HEK293T (cell line): ENCODE data around the gene LRIG3.

ENCODE experiments used
- ARNT ChIP-seq: fragments of 450-650 bp; IDR thresholded peaks from 2 replicates; pipeline ENCODE4 v1.6.1; 2017; ENCODE audit warnings: mild to moderate bottlenecking
- BHLHE40 ChIP-seq: fragments of 450-650 bp; IDR thresholded peaks from 2 replicates; pipeline ENCODE4 v1.6.1; 2016; ENCODE audit warnings: mild to moderate bottlenecking, moderate library complexity, borderline replicate concordance
- ELF4 ChIP-seq: fragments of 450-650 bp; IDR thresholded peaks from 2 replicates; pipeline ENCODE4 v1.6.1; 2017; ENCODE audit warnings: antibody characterized with exemption
- FOXK2 ChIP-seq: fragments of 450-650 bp; IDR thresholded peaks from 2 replicates; pipeline ENCODE4 v1.6.1; 2016; ENCODE audit warnings: mild to moderate bottlenecking
- HDGF ChIP-seq: fragments of 450-650 bp; IDR thresholded peaks from 2 replicates; pipeline ENCODE4 v1.6.1; 2017; ENCODE audit warnings: antibody characterized with exemption, borderline replicate concordance
- SP1 ChIP-seq: fragments of 450-650 bp; IDR thresholded peaks from 2 replicates; pipeline ENCODE4 v1.6.1; 2017
- TARDBP ChIP-seq: fragments of 450-650 bp; IDR thresholded peaks from 2 replicates; pipeline ENCODE4 v1.6.1; 2016
- TF ChIP-seq, protein P1 (sequence below): fragments of 450-650 bp; IDR thresholded peaks from 2 replicates; pipeline ENCODE4 v1.6.1; 2016

DNA sequence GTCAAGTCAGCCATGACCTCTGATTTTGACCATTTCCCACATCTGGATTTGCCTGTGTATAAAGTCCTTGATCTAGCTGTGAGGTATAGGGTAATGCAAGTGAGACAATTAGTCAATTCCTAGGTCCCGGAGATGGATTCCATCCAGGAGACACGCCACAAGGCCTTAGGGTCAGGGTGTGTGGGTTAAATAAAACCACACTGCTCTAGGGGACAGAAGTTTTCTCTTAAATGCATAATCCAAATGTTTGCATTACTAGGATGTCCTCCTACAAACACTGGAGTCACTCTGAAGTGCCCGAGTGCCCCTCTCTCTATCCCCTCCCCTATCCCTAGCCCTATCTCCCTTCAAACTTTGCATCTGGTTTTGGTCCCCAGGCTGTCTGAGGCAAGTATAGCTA, 26.8 kb downstream of the LRIG3 start:
- TF ChIP-seq BHLHE40 = no peak
- no peak for TF ChIP-seq ARNT
- TF ChIP-seq, protein P1, sequence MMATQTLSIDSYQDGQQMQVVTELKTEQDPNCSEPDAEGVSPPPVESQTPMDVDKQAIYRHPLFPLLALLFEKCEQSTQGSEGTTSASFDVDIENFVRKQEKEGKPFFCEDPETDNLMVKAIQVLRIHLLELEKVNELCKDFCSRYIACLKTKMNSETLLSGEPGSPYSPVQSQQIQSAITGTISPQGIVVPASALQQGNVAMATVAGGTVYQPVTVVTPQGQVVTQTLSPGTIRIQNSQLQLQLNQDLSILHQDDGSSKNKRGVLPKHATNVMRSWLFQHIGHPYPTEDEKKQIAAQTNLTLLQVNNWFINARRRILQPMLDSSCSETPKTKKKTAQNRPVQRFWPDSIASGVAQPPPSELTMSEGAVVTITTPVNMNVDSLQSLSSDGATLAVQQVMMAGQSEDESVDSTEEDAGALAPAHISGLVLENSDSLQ = no peak
- no peak for TF ChIP-seq ELF4
- TF ChIP-seq FOXK2 = no peak
- TF ChIP-seq HDGF = no peak
- TF ChIP-seq TARDBP = no peak
- TF ChIP-seq SP1 = no peak
